ENCODE measurements around the gene MAPK1IP1L. TPM values are rescaled to one million over a fixed set of nuclear protein-coding genes. Genes with fewer than 3 reads are reported as not detected.

MAPK1IP1L gene
- total and polyA plus RNA-seq, 2 of the 13 experiments (the other 11 are each of a cell fraction or from before 2014, with no cell fraction given): 27.8 to 68.4 TPM

GRCh38 chr14:55059333-55059732 is 7.9 kb downstream of the MAPK1IP1L start (continued):
- TF ChIP-seq RFXAP (CRISPR knock-in tag; IDR thresholded peaks at IDR 0.05; ENCODE audit: borderline replicate concordance) (no peak), PATZ1 (CRISPR knock-in tag; IDR thresholded peaks at IDR 0.05) (no peak), ZNF264 (CRISPR knock-in tag; IDR thresholded peaks at IDR 0.05) (peak; percentile 68; the same call in 1 of the 2 replicates), BRF2 (CRISPR knock-in tag; IDR thresholded peaks at IDR 0.05) (no peak), ZNF609 (CRISPR knock-in tag; IDR thresholded peaks at IDR 0.05; ENCODE audit: borderline replicate concordance) (no peak), PRPF4 (IDR thresholded peaks at IDR 0.05; ENCODE audit: low read depth, low read length, poor library complexity, severe bottlenecking) (no peak), MBNL3 (CRISPR knock-in tag; conservative IDR thresholded peaks at IDR 0.05) (no peak), HIC2 (CRISPR knock-in tag; IDR thresholded peaks at IDR 0.05; ENCODE audit: low read depth) (no peak), ZNF577 (CRISPR knock-in tag; IDR thresholded peaks at IDR 0.05; ENCODE audit: borderline replicate concordance, low read depth) (no peak), ZNF644 (CRISPR knock-in tag; IDR thresholded peaks at IDR 0.05; ENCODE audit: low read depth) (0 out of 2 replicates have a peak, but pooled peaks have one; percentile 25), NFAT5 (CRISPR knock-in tag; IDR thresholded peaks at IDR 0.05) (no peak), ZBTB1 (CRISPR knock-in tag; IDR thresholded peaks at IDR 0.05; ENCODE audit: borderline replicate concordance) (no peak)

All from HepG2 (cell line).